K562 (cell line): ENCODE measurements around the gene SPATA2L. TPM values are rescaled to one million over a fixed set of nuclear protein-coding genes. Genes with fewer than 3 reads are reported as not detected.

Source experiments
- L3MBTL2 ChIP-seq: fragments of 450-650 bp; IDR thresholded peaks from 2 replicates; pipeline ENCODE4 v1.6.1; 2016; ENCODE audit warnings: mild to moderate bottlenecking, moderate library complexity
- PRPF4 ChIP-seq: fragments of 200-400 bp; formaldehyde crosslinking; IDR thresholded peaks from one replicate; pipeline ENCODE4 v1.6.1; 2017; ENCODE audit warnings: low read length, low read depth, mild to moderate bottlenecking; ENCODE audit not compliant: insufficient read depth, poor library complexity, severe bottlenecking
- RHOXF2B ChIP-seq: fragments of 250-450 bp; sonication (Bioruptor Pico); conservative IDR thresholded peaks from 2 replicates; pipeline ENCODE4 v1.5.1; 2021
- ZBTB7A ChIP-seq: IDR thresholded peaks from 2 replicates; pipeline ENCODE4 v1.6.1; 2011; ENCODE audit warnings: low read depth, mild to moderate bottlenecking, low read length, moderate library complexity, borderline replicate concordance; ENCODE audit not compliant: control insufficient read depth
- ZNF212 ChIP-seq: fragments of 450-650 bp; formaldehyde crosslinking; IDR thresholded peaks from 2 replicates; pipeline ENCODE4 v1.4.0; 2020; ENCODE audit warnings: mild to moderate bottlenecking
- ZNF436 ChIP-seq: fragments of 250-450, 450-650 bp; sonication (Bioruptor Pico); formaldehyde crosslinking; IDR thresholded peaks from 2 replicates; pipeline ENCODE4 v1.7.0; 2020; ENCODE audit warnings: mild to moderate bottlenecking
- polyA plus RNA-seq, 8 experiments: library from polyadenylated mRNA; depleted of rRNA in 4 of 8; stranded (reverse) in 5 of 8; unstranded in 3 of 8; fragments of >200 nt; fragmentation: Nextera tagmentation in 2 of 8; fragmentation: Illumina TruSeq in 1 of 8; extraction: Ambion mirVana in 2 of 8; extraction: Trizol in 1 of 8; gene quantifications; 2 replicates each; pipeline versions ENCODE4 v1.2.1 to v1.2.3, GENCODE V29; 2011 to 2014; ENCODE audit warnings: inconsistent platforms in 1 of 8, missing spikeins in 1 of 8
- total RNA-seq, 7 experiments: library from RNA; depleted of rRNA in 6 of 7; stranded (reverse); fragments of >200 nt in 6 of 7; fragmentation: Illumina TruSeq in 2 of 7; extraction: Trizol in 2 of 7; gene quantifications; 2 replicates each; pipeline versions ENCODE4 v1.2.1 to v1.2.3, GENCODE V29; 2011 to 2021; ENCODE audit warnings: low replicate concordance in 1 of 7
- TF ChIP-seq, protein P1 (sequence below): fragments of 250-450 bp; sonication (Bioruptor Pico); IDR thresholded peaks from 2 replicates; pipeline ENCODE4 v1.5.0; 2021; ENCODE audit warnings: mild to moderate bottlenecking, borderline replicate concordance
- TF ChIP-seq, protein P2 (sequence below), 2 experiments: fragments of 450-650 bp in 1 of 2; IDR thresholded peaks; 2 replicates each; pipeline ENCODE4 v1.6.1; 2011 to 2017; ENCODE audit warnings: low read depth in 2 of 2, antibody characterized with exemption in 1 of 2, borderline replicate concordance in 1 of 2, low read length in 1 of 2, mild to moderate bottlenecking in 1 of 2, mixed read lengths in 1 of 2; ENCODE audit not compliant: control insufficient read depth in 1 of 2
- TF ChIP-seq, protein P3 (sequence below): fragments of 250-450 bp; sonication (Bioruptor Pico); IDR thresholded peaks from 2 replicates; pipeline ENCODE4 v1.4.0; 2020
- TF ChIP-seq, protein P4 (sequence below), 2 experiments: IDR thresholded peaks; 2 replicates each; pipeline ENCODE4 v1.6.1; 2012; ENCODE audit warnings: improper control_type of control experiment in 2 of 2, low read depth in 2 of 2, low read length in 2 of 2, borderline replicate concordance in 1 of 2
- TF ChIP-seq, protein P5 (sequence below): fragments of 450-650 bp; formaldehyde crosslinking; IDR thresholded peaks from 2 replicates; pipeline ENCODE4 v1.4.0; 2022; ENCODE audit warnings: missing genetic modification characterization
- TF ChIP-seq, protein P6 (sequence below): IDR thresholded peaks from 2 replicates; pipeline ENCODE4 v1.6.1; 2012; ENCODE audit warnings: low read depth, low read length, improper control_type of control experiment, borderline replicate concordance

Gene SPATA2L
- total and polyA plus RNA-seq, 9 of the 15 experiments (the other 6 are each of a cell fraction or from before 2014, with no cell fraction given), result 0.13 to 19.2 (median 4.8) TPM; not detected in 1

DNA sequence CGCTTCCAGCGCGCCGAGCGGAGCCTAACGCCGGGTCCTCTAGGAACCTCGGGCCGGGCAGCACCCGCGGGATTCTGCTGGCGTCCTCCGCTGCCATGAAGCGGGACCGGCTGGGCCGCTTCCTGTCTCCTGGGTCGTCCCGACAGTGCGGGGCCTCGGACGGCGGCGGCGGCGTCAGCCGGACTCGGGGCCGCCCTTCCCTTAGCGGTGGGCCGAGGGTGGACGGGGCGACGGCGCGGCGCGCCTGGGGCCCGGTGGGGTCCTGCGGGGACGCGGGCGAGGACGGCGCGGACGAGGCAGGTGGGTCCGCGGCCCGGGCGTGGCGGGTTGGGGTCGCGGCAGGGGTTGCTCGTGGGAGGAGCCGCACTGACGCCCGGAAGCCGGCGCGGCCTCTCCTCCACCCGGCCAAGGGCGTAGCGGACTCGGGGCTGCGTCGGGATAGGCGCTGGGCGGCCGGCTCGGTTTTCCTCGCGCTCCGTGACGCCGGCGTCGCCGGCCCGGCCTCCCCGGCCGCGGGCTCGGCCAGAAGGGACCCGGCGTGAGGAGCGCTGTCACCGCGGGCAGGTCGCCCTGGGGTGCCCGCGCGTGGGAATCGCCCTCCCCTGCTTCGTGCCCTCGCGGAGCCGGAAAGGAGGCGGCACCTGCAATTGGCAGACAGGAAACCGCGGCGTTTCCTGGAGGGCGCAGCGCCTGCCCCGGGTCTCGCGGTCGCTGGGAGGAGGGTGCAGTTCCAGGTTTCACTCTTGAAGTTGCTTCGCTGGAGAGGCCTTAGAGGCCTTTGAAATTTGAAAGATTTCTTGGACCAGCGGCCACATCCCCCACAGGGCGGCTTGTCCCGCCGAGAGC is 20.3 kb upstream of the SPATA2L start (continued):
- no peak for TF ChIP-seq ZNF212
- TF ChIP-seq, protein P1, sequence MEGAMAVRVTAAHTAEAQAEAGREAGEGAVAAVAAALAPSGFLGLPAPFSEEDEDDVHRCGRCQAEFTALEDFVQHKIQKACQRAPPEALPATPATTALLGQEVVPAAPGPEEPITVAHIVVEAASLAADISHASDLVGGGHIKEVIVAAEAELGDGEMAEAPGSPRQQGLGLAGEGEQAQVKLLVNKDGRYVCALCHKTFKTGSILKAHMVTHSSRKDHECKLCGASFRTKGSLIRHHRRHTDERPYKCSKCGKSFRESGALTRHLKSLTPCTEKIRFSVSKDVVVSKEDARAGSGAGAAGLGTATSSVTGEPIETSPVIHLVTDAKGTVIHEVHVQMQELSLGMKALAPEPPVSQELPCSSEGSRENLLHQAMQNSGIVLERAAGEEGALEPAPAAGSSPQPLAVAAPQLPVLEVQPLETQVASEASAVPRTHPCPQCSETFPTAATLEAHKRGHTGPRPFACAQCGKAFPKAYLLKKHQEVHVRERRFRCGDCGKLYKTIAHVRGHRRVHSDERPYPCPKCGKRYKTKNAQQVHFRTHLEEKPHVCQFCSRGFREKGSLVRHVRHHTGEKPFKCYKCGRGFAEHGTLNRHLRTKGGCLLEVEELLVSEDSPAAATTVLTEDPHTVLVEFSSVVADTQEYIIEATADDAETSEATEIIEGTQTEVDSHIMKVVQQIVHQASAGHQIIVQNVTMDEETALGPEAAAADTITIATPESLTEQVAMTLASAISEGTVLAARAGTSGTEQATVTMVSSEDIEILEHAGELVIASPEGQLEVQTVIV (CRISPR knock-in tag), result no peak
- peak; percentile 28 for TF ChIP-seq PRPF4
- TF ChIP-seq ZNF436 (CRISPR knock-in tag), result no peak
- TF ChIP-seq, protein P2, sequence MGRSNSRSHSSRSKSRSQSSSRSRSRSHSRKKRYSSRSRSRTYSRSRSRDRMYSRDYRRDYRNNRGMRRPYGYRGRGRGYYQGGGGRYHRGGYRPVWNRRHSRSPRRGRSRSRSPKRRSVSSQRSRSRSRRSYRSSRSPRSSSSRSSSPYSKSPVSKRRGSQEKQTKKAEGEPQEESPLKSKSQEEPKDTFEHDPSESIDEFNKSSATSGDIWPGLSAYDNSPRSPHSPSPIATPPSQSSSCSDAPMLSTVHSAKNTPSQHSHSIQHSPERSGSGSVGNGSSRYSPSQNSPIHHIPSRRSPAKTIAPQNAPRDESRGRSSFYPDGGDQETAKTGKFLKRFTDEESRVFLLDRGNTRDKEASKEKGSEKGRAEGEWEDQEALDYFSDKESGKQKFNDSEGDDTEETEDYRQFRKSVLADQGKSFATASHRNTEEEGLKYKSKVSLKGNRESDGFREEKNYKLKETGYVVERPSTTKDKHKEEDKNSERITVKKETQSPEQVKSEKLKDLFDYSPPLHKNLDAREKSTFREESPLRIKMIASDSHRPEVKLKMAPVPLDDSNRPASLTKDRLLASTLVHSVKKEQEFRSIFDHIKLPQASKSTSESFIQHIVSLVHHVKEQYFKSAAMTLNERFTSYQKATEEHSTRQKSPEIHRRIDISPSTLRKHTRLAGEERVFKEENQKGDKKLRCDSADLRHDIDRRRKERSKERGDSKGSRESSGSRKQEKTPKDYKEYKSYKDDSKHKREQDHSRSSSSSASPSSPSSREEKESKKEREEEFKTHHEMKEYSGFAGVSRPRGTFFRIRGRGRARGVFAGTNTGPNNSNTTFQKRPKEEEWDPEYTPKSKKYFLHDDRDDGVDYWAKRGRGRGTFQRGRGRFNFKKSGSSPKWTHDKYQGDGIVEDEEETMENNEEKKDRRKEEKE (IDR thresholded peaks at IDR 0.05; ENCODE audit: borderline replicate concordance in 1 of 2, control insufficient read depth in 1 of 2, low read depth in 2 of 2, low read length in 1 of 2), result no peak
- TF ChIP-seq, protein P3, sequence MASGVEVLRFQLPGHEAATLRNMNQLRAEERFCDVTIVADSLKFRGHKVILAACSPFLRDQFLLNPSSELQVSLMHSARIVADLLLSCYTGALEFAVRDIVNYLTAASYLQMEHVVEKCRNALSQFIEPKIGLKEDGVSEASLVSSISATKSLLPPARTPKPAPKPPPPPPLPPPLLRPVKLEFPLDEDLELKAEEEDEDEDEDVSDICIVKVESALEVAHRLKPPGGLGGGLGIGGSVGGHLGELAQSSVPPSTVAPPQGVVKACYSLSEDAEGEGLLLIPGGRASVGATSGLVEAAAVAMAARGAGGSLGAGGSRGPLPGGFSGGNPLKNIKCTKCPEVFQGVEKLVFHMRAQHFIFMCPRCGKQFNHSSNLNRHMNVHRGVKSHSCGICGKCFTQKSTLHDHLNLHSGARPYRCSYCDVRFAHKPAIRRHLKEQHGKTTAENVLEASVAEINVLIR (CRISPR knock-in tag), result no peak
- TF ChIP-seq, protein P4, sequence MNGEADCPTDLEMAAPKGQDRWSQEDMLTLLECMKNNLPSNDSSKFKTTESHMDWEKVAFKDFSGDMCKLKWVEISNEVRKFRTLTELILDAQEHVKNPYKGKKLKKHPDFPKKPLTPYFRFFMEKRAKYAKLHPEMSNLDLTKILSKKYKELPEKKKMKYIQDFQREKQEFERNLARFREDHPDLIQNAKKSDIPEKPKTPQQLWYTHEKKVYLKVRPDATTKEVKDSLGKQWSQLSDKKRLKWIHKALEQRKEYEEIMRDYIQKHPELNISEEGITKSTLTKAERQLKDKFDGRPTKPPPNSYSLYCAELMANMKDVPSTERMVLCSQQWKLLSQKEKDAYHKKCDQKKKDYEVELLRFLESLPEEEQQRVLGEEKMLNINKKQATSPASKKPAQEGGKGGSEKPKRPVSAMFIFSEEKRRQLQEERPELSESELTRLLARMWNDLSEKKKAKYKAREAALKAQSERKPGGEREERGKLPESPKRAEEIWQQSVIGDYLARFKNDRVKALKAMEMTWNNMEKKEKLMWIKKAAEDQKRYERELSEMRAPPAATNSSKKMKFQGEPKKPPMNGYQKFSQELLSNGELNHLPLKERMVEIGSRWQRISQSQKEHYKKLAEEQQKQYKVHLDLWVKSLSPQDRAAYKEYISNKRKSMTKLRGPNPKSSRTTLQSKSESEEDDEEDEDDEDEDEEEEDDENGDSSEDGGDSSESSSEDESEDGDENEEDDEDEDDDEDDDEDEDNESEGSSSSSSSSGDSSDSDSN (IDR thresholded peaks at IDR 0.05; ENCODE audit: borderline replicate concordance in 1 of 2, low read depth in 2 of 2, low read length in 2 of 2), result peak; percentile 28 to 70; a peak in 2 of 4 replicates
- TF ChIP-seq, protein P5, sequence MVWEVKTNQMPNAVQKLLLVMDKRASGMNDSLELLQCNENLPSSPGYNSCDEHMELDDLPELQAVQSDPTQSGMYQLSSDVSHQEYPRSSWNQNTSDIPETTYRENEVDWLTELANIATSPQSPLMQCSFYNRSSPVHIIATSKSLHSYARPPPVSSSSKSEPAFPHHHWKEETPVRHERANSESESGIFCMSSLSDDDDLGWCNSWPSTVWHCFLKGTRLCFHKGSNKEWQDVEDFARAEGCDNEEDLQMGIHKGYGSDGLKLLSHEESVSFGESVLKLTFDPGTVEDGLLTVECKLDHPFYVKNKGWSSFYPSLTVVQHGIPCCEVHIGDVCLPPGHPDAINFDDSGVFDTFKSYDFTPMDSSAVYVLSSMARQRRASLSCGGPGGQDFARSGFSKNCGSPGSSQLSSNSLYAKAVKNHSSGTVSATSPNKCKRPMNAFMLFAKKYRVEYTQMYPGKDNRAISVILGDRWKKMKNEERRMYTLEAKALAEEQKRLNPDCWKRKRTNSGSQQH (CRISPR knock-in tag), result no peak
- no peak for TF ChIP-seq ZBTB7A
- TF ChIP-seq, protein P6, sequence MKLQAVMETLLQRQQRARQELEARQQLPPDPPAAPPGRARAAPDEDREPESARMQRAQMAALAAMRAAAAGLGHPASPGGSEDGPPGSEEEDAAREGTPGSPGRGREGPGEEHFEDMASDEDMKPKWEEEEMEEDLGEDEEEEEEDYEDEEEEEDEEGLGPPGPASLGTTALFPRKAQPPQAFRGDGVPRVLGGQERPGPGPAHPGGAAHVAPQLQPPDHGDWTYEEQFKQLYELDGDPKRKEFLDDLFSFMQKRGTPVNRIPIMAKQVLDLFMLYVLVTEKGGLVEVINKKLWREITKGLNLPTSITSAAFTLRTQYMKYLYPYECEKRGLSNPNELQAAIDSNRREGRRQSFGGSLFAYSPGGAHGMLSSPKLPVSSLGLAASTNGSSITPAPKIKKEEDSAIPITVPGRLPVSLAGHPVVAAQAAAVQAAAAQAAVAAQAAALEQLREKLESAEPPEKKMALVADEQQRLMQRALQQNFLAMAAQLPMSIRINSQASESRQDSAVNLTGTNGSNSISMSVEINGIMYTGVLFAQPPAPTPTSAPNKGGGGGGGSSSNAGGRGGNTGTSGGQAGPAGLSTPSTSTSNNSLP, result no peak
- TF ChIP-seq L3MBTL2, result peak; percentile 57
- no peak for TF ChIP-seq RHOXF2B
